H9 (cell line): ENCODE results near the gene RNF208. TPM values are rescaled to one million over a fixed set of nuclear protein-coding genes. Genes with fewer than 3 reads are reported as not detected.

Experiments
- DNase-seq: peaks from one replicate; pipeline ENCODE4 v3.0.0-alpha.2; 2017
- H2AFZ ChIP-seq: one replicate; pipeline ENCODE4 v1.6.1; 2013; ENCODE audit warnings: mild to moderate bottlenecking, low read length, control low read depth, moderate library complexity
- H2AK5ac ChIP-seq: 2 replicates; pipeline ENCODE4 v1.6.1; 2013; ENCODE audit warnings: low read length, control low read depth, mixed read lengths; ENCODE audit not compliant: insufficient read length
- H2BK120ac ChIP-seq: one replicate; pipeline ENCODE4 v1.6.1; 2013; ENCODE audit warnings: low read depth, mild to moderate bottlenecking, low read length, control low read depth, inconsistent platforms; ENCODE audit not compliant: poor library complexity, severe bottlenecking
- H2BK12ac ChIP-seq: 2 replicates; pipeline ENCODE4 v1.6.1; 2013; ENCODE audit warnings: low read length, control low read depth, mixed read lengths, low read depth; ENCODE audit not compliant: insufficient read length
- H2BK15ac ChIP-seq: 2 replicates; pipeline ENCODE4 v1.6.1; 2013; ENCODE audit warnings: low read depth, low read length, control low read depth
- H2BK20ac ChIP-seq: one replicate; pipeline ENCODE4 v1.6.1; 2013; ENCODE audit warnings: low read depth, mild to moderate bottlenecking, low read length, control low read depth, inconsistent platforms; ENCODE audit not compliant: poor library complexity, severe bottlenecking
- H2BK5ac ChIP-seq: 2 replicates; pipeline ENCODE4 v1.6.1; 2013; ENCODE audit warnings: low read length, control low read depth, mixed read lengths; ENCODE audit not compliant: insufficient read length
- H3K14ac ChIP-seq: 2 replicates; pipeline ENCODE4 v1.6.1; 2013; ENCODE audit warnings: low read length, control low read depth; ENCODE audit not compliant: insufficient read depth
- H3K18ac ChIP-seq: 2 replicates; pipeline ENCODE4 v1.6.1; 2013; ENCODE audit warnings: low read depth, mild to moderate bottlenecking, mixed read lengths, low read length, control low read depth; ENCODE audit not compliant: insufficient read length
- H3K23ac ChIP-seq: 2 replicates; pipeline ENCODE4 v1.6.1; 2013; ENCODE audit warnings: low read length, control low read depth, mixed read lengths, low read depth; ENCODE audit not compliant: insufficient read length
- H3K23me2 ChIP-seq: 2 replicates; pipeline ENCODE4 v1.6.1; 2013; ENCODE audit warnings: low read depth, mild to moderate bottlenecking, mixed read lengths, low read length, control low read depth; ENCODE audit not compliant: insufficient read length, poor library complexity, severe bottlenecking
- H3K27ac ChIP-seq: 2 replicates; pipeline ENCODE4 v1.5.1; 2013; ENCODE audit warnings: low read length, control low read depth, mixed read lengths, low read depth; ENCODE audit not compliant: insufficient read length
- H3K27me3 ChIP-seq: 2 replicates; pipeline ENCODE4 v1.6.1; 2013; ENCODE audit warnings: low read length, control low read depth, inconsistent platforms; ENCODE audit not compliant: insufficient read depth
- H3K4ac ChIP-seq: 2 replicates; pipeline ENCODE4 v1.6.1; 2013; ENCODE audit warnings: low read depth, mild to moderate bottlenecking, control low read depth, inconsistent platforms, low read length, moderate library complexity
- H3K4me1 ChIP-seq: 2 replicates; pipeline ENCODE4 v1.6.1; 2013; ENCODE audit warnings: low read length, control low read depth, inconsistent platforms; ENCODE audit not compliant: insufficient read depth
- H3K4me2 ChIP-seq: 2 replicates; pipeline ENCODE4 v1.6.1; 2013; ENCODE audit warnings: low read length, control low read depth, mixed read lengths; ENCODE audit not compliant: insufficient read length, insufficient read depth
- H3K56ac ChIP-seq: 2 replicates; pipeline ENCODE4 v1.6.1; 2013; ENCODE audit warnings: low read depth, mild to moderate bottlenecking, mixed read lengths, low read length, control low read depth; ENCODE audit not compliant: insufficient read length
- H3K79me1 ChIP-seq: 2 replicates; pipeline ENCODE4 v1.6.1; 2013; ENCODE audit warnings: low read depth, mild to moderate bottlenecking, moderate library complexity, low read length, control low read depth, inconsistent platforms; ENCODE audit not compliant: insufficient read depth, poor library complexity, severe bottlenecking
- H3K79me2 ChIP-seq: 2 replicates; pipeline ENCODE4 v1.6.1; 2013; ENCODE audit warnings: low read length, control low read depth, inconsistent platforms; ENCODE audit not compliant: insufficient read depth
- H3K9ac ChIP-seq: 2 replicates; pipeline ENCODE4 v1.6.1; 2013; ENCODE audit warnings: low read length, control low read depth, mixed read lengths; ENCODE audit not compliant: insufficient read length; ENCODE audit errors: extremely low read depth
- H3K9me3 ChIP-seq: one replicate; pipeline ENCODE4 v1.6.1; 2013; ENCODE audit warnings: low read depth, low read length, inconsistent platforms; ENCODE audit not compliant: control insufficient read depth
- H3T11ph ChIP-seq: one replicate; pipeline ENCODE4 v1.6.1; 2013; ENCODE audit warnings: mild to moderate bottlenecking, low read length, control low read depth, inconsistent platforms
- H4K20me1 ChIP-seq: one replicate; pipeline ENCODE4 v1.6.1; 2013; ENCODE audit not compliant: control insufficient read depth, insufficient read length, insufficient read depth
- H4K5ac ChIP-seq: 2 replicates; pipeline ENCODE4 v1.6.1; 2013; ENCODE audit warnings: low read depth, mild to moderate bottlenecking, mixed read lengths, low read length, control low read depth; ENCODE audit not compliant: insufficient read length
- H4K8ac ChIP-seq: replicated peaks from 2 replicates; pipeline ENCODE4 v1.6.1; 2013; ENCODE audit warnings: low read length, control low read depth, mixed read lengths, low read depth; ENCODE audit not compliant: insufficient read length
- H4K91ac ChIP-seq: 2 replicates; pipeline ENCODE4 v1.6.1; 2013; ENCODE audit warnings: low read depth, mild to moderate bottlenecking, moderate library complexity, mixed read lengths, low read length, control low read depth; ENCODE audit not compliant: insufficient read length
- H3K27ac Mint-ChIP-seq, 3 experiments: 2 replicates in 2 of 3; 3 replicates in 1 of 3; pipeline ENCODE4 v1.8.0; 2020 to 2021; ENCODE audit warnings: mixed read lengths in 3 of 3, mild to moderate bottlenecking in 1 of 3, moderate library complexity in 1 of 3
- H3K27me3 Mint-ChIP-seq: 2 replicates; pipeline ENCODE4 v1.8.0; 2021; ENCODE audit warnings: low read depth, mild to moderate bottlenecking, moderate library complexity, mixed read lengths
- H3K36me3 Mint-ChIP-seq, 3 experiments: 2 replicates in 2 of 3; 3 replicates in 1 of 3; pipeline ENCODE4 v1.8.0; 2020 to 2021; ENCODE audit warnings: low read depth in 3 of 3, mixed read lengths in 3 of 3; ENCODE audit not compliant: insufficient read depth in 1 of 3
- H3K4me1 Mint-ChIP-seq, 2 experiments: 2 replicates each; pipeline ENCODE4 v1.8.0; 2020; ENCODE audit warnings: mixed read lengths in 2 of 2
- H3K4me3 Mint-ChIP-seq, 2 experiments: 2 replicates in 1 of 2; 3 replicates in 1 of 2; pipeline ENCODE4 v1.8.0; 2020 to 2021; ENCODE audit warnings: mild to moderate bottlenecking in 2 of 2, mixed read lengths in 2 of 2, moderate library complexity in 1 of 2
- H3K9me3 Mint-ChIP-seq, 2 experiments: 2 replicates in 1 of 2; 3 replicates in 1 of 2; pipeline ENCODE4 v1.8.0; 2020; ENCODE audit warnings: mild to moderate bottlenecking in 2 of 2, mixed read lengths in 2 of 2, moderate library complexity in 1 of 2
- CTCF ChIP-seq: fragments of 200-600 bp; sonication (generic); conservative IDR thresholded peaks from 3 replicates; pipeline ENCODE4 v1.8.0; 2021; ENCODE audit warnings: antibody characterized with exemption, mild to moderate bottlenecking
- WGBS: extraction: QIAGEN DNeasy Blood & Tissue Kit; methylation state at CpG from one replicate; pipeline ENCODE4 v1.1.7; 2013; ENCODE audit warnings: missing lambda C conversion rate, low lambda C conversion rate, mixed read lengths; ENCODE audit not compliant: insufficient read length; ENCODE audit errors: extremely low coverage; 5-methylcytosine and 5-hydroxymethylcytosine counted together
- total RNA-seq: library from RNA; stranded (reverse); gene quantifications from 2 replicates; pipeline ENCODE4 v1.2.1, GENCODE V29; 2021

Gene RNF208
- total RNA-seq, 1 experiment from 2014 or later, result 7.7 TPM

GRCh38 chr9:137180491-137180890 is 41.5 kb downstream of the RNF208 start:
- Histone ChIP-seq H3K23me2 (no peaks in the 10 kb centered on the region), H3K79me1 (no peaks in the 10 kb centered on the region), H3K4ac (no peak overlapping the region), H3K27ac (no peak overlapping the region), H4K91ac (no peak overlapping the region), H2AFZ (no peak overlapping the region), H3K18ac (no peak overlapping the region), H3K4me2 (no peak overlapping the region), H4K8ac (no peak overlapping the region), H3K4me1 (no peaks in the 10 kb centered on the region), H3K79me2 (no peaks in the 10 kb centered on the region), H2BK12ac (no peak overlapping the region), H3T11ph (no peak overlapping the region), H3K23ac (no peak overlapping the region), H3K14ac (no peak overlapping the region), H2BK20ac (no peak overlapping the region), H3K9ac (no peak overlapping the region), H3K9me3 (no peaks in the 10 kb centered on the region), H3K27me3 (no peaks in the 10 kb centered on the region), H4K5ac (no peak overlapping the region), H2BK15ac (no peak overlapping the region), H3K56ac (no peak overlapping the region), H2BK5ac (no peak overlapping the region), H4K20me1 (peaks cover 2% of the 10 kb centered on the region), H2BK120ac (no peak overlapping the region), H2AK5ac (no peak overlapping the region)
- H3K27ac Mint-ChIP-seq, result no peak overlapping the region
- no CpG with 5 or more reads among the region's 20 CpGs for WGBS
- no peak for DNase-seq
- H3K36me3 Mint-ChIP-seq, result peaks cover 5 to 42% (median 36%) of the 10 kb centered on the region in 3 experiments; a peak in 6 of 7 replicates
- no peak overlapping the region for H3K4me3 Mint-ChIP-seq
- no peaks in the 10 kb centered on the region for H3K9me3 Mint-ChIP-seq
- H3K27me3 Mint-ChIP-seq, result peaks cover 11% of the 10 kb centered on the region
- H3K4me1 Mint-ChIP-seq, result peaks cover 0 to 5% of the 10 kb centered on the region in 2 experiments; a peak in 2 of 4 replicates
- TF ChIP-seq CTCF, result no peak
